Calu3 (cell line): ENCODE results near the gene C14orf119. TPM values are rescaled to one million over a fixed set of nuclear protein-coding genes. Genes with fewer than 3 reads are reported as not detected.

Source experiments
- BruUV-seq: library from RNA; stranded (reverse); fragments of 400-500 nt; replicated peaks from 2 replicates; lab custom pipeline; 2021; lab: Mats Ljungman, UMichigan
- CTCF ChIA-PET: fragments of 300-600 bp; sonication (Branson Sonifier 250); formaldehyde crosslinking; loops from one replicate; lab custom pipeline; 2022; ENCODE audit warnings: antibody characterized with exemption; lab: Charles Lee
- DNase-seq: peaks from one replicate; pipeline ENCODE4 v3.0.0; 2022
- H3K27ac Mint-ChIP-seq: one replicate; pipeline ENCODE4 v1.8.0; 2022; ENCODE audit warnings: mixed read lengths; ENCODE audit not compliant: unreplicated experiment
- H3K27me3 Mint-ChIP-seq: one replicate; pipeline ENCODE4 v1.8.0; 2022; ENCODE audit warnings: mixed read lengths; ENCODE audit not compliant: unreplicated experiment
- H3K36me3 Mint-ChIP-seq: one replicate; pipeline ENCODE4 v1.8.0; 2022; ENCODE audit warnings: mild to moderate bottlenecking, moderate library complexity, mixed read lengths; ENCODE audit not compliant: insufficient read depth, unreplicated experiment
- H3K4me1 Mint-ChIP-seq: one replicate; pipeline ENCODE4 v1.8.0; 2022; ENCODE audit warnings: mild to moderate bottlenecking, low read depth, mixed read lengths; ENCODE audit not compliant: unreplicated experiment
- H3K4me3 Mint-ChIP-seq: one replicate; pipeline ENCODE4 v1.8.0; 2022; ENCODE audit warnings: mild to moderate bottlenecking, low read depth, moderate library complexity, mixed read lengths; ENCODE audit not compliant: unreplicated experiment
- H3K9me3 Mint-ChIP-seq: one replicate; pipeline ENCODE4 v1.8.0; 2022; ENCODE audit warnings: low read depth, mixed read lengths; ENCODE audit not compliant: unreplicated experiment
- CTCF ChIP-seq: fragments of 200-600 bp; IDR thresholded peaks from one replicate; pipeline ENCODE4 v1.8.0; 2022; ENCODE audit warnings: antibody characterized with exemption; ENCODE audit not compliant: unreplicated experiment
- intact Hi-C: fragments of 100-400 bp; cut with micrococcal nuclease; formaldehyde crosslinking; loops from one replicate; pipeline ENCODE4 v1.10.0; 2022; ENCODE audit not compliant: unreplicated experiment
- total RNA-seq: library from RNA; stranded (reverse); gene quantifications from 2 replicates; pipeline ENCODE4 v1.2.3, GENCODE V29; 2022

The C14orf119 gene
- total RNA-seq, 1 experiment from 2014 or later = 47.3 TPM

- no peaks in the 10 kb centered on the region for H3K36me3 Mint-ChIP-seq
- intact Hi-C loops = no loop called here
- peaks cover 12% of the 10 kb centered on the region for H3K4me1 Mint-ChIP-seq
- no peak overlapping the region for H3K27ac Mint-ChIP-seq
- no TSS peak for BruUV-seq
- H3K4me3 Mint-ChIP-seq = no peak overlapping the region
- DNase-seq = no peak
- no peak for TF ChIP-seq CTCF
- no peaks in the 10 kb centered on the region for H3K9me3 Mint-ChIP-seq
- no peaks in the 10 kb centered on the region for H3K27me3 Mint-ChIP-seq
- CTCF ChIA-PET = no interaction called here
These were observed 17.3 kb downstream of the C14orf119 start for GRCh38 chr14:23112359-23113178.

GRCh38 chr14:23113431-23114119 lies 18.3 kb downstream of the C14orf119 start:
- Mint-ChIP-seq H3K4me1 (peaks cover 12% of the 10 kb centered on the region), H3K9me3 (no peaks in the 10 kb centered on the region), H3K4me3 (no peak overlapping the region), H3K27ac (no peak overlapping the region), H3K36me3 (no peaks in the 10 kb centered on the region), H3K27me3 (no peaks in the 10 kb centered on the region)
- CTCF ChIA-PET = no interaction called here
- intact Hi-C loops = no loop called here
- no peak for DNase-seq
- TF ChIP-seq CTCF = no peak
- BruUV-seq = no TSS peak

GRCh38 chr14:23114120-23114458 lies 18.8 kb downstream of the C14orf119 start:
- no TSS peak for BruUV-seq
- no peaks in the 10 kb centered on the region for H3K27me3 Mint-ChIP-seq
- CTCF ChIA-PET = no interaction called here
- DNase-seq = no peak
- H3K4me1 Mint-ChIP-seq = peaks cover 12% of the 10 kb centered on the region
- H3K27ac Mint-ChIP-seq = no peak overlapping the region
- TF ChIP-seq CTCF = no peak
- no peaks in the 10 kb centered on the region for H3K36me3 Mint-ChIP-seq
- intact Hi-C loops = no loop called here
- no peaks in the 10 kb centered on the region for H3K9me3 Mint-ChIP-seq
- H3K4me3 Mint-ChIP-seq = no peak overlapping the region

- CTCF ChIA-PET = interaction anchor here (0.6 to 1.2 kb wide), 2 partner anchors 46 to 85 kb away, joined by 3 read pairs; no protein-coding TSS in a partner anchor
- Mint-ChIP-seq H3K9me3 (no peaks in the 10 kb centered on the region), H3K36me3 (no peaks in the 10 kb centered on the region), H3K27ac (no peak overlapping the region), H3K4me1 (peaks cover 12% of the 10 kb centered on the region), H3K27me3 (no peaks in the 10 kb centered on the region), H3K4me3 (no peak overlapping the region)
- intact Hi-C loops = no loop called here
- DNase-seq = no peak
- no TSS peak for BruUV-seq
- TF ChIP-seq CTCF = no peak
These were observed 19.3 kb downstream of the C14orf119 start for GRCh38 chr14:23114669-23115038.
